HUES64 (cell line): ENCODE results near the gene SERPINE1. TPM values are rescaled to one million over a fixed set of nuclear protein-coding genes. Genes with fewer than 3 reads are reported as not detected.

Experiments
- H3K27ac ChIP-seq: 2 replicates; pipeline ENCODE4 v1.7.0; 2013; ENCODE audit warnings: low read depth, low read length, inconsistent platforms
- H3K27me3 ChIP-seq: 2 replicates; pipeline ENCODE4 v1.6.1; 2013; ENCODE audit warnings: mild to moderate bottlenecking, low read length; ENCODE audit not compliant: insufficient read depth
- H3K36me3 ChIP-seq: 2 replicates; pipeline ENCODE4 v1.6.1; 2013; ENCODE audit warnings: mild to moderate bottlenecking, low read length; ENCODE audit not compliant: insufficient read depth
- H3K4me1 ChIP-seq: 2 replicates; pipeline ENCODE4 v1.6.1; 2013; ENCODE audit warnings: mild to moderate bottlenecking, low read length, moderate library complexity; ENCODE audit not compliant: insufficient read depth
- H3K4me3 ChIP-seq: 2 replicates; pipeline ENCODE4 v1.5.1; 2013; ENCODE audit warnings: mild to moderate bottlenecking, low read length, moderate library complexity
- H3K9ac ChIP-seq: 2 replicates; pipeline ENCODE4 v1.6.1; 2013; ENCODE audit warnings: mild to moderate bottlenecking, low read depth, low read length
- H3K9me3 ChIP-seq: 2 replicates; pipeline ENCODE4 v1.6.1; 2013; ENCODE audit warnings: low read depth, low read length; ENCODE audit not compliant: insufficient read depth
- WGBS: fragments of 150-250, 120-280 bp; methylation state at CpG from one replicate; pipeline ENCODE4 v1.1.7; 2013; ENCODE audit warnings: missing lambda C conversion rate; 5-methylcytosine and 5-hydroxymethylcytosine counted together
- polyA plus RNA-seq, 2 experiments: library from polyadenylated mRNA; stranded (reverse); fragments of 50-300 nt; gene quantifications; one replicate each; pipeline ENCODE4 v1.2.3, GENCODE V29; 2013

The SERPINE1 gene
- 5.2 TPM for polyA plus RNA-seq (2013, experiment 1 of 2)
- 6.8 TPM for polyA plus RNA-seq (2013, experiment 2 of 2)

DNA sequence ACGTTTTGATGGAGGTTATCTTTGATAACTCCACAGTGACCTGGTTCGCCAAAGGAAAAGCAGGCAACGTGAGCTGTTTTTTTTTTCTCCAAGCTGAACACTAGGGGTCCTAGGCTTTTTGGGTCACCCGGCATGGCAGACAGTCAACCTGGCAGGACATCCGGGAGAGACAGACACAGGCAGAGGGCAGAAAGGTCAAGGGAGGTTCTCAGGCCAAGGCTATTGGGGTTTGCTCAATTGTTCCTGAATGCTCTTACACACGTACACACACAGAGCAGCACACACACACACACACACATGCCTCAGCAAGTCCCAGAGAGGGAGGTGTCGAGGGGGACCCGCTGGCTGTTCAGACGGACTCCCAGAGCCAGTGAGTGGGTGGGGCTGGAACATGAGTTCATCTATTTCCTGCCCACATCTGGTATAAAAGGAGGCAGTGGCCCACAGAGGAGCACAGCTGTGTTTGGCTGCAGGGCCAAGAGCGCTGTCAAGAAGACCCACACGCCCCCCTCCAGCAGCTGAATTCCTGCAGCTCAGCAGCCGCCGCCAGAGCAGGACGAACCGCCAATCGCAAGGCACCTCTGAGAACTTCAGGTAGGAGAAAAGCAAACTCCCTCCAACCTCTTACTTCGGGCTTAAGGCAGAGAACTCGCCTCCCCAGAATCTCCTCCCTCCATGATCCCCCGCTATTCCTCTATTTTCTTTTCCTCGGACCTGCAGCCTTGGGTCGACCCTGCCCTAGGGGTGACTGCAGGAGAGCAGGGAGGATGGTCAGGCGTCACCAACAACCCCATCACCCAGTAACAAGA lies at the start of gene SERPINE1:
Gene SERPINE1 (plus strand): TSS at position 454 of the 809 bp plus-strand sequence. CDS start 1,290 bp downstream, outside the sequence.
- 16% methylated on average over 22 of the region's 22 CpGs for WGBS
- peak within 1 kb of the TSS; percentile 4; the same call in 1 of the 2 replicates for H3K9ac ChIP-seq

DNA sequence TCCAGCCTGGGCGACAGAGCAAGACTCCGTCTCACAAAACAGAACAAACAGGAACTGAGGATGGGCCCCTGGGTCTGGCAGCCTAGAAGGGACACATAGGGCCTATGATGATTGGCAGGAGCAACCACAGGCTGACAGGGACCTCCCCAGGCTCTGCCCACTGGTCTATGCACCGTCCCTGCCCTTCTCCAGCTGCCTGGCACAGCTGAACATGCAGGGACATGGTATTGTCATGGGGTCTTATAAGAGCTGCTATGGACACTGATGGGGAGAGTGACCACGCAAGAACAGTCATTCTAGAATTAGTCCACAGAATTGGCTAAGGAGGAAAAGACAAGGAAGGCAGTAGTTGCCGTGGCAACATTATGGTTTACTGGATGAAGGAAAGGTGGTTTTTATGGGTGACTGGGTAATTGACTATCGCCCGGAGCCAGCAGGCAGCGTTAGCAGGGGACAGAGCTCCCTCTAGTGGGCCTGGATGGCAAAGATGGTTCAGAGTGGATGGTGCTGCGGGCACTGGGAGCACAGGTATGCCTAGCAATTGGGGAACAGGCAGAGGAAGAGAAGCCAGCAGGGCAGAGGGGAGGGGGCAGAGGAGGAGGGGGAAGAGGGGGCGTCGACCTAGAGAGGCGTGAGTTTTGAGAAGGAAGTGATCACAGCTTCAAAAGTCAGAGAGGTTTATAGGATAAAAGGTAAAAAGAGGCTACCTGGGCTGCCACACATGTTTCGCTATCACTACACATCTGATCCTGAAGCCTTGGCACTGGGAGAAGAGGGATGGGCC lies 49.4 kb upstream of the SERPINE1 start:
- Histone ChIP-seq H3K36me3 (no peaks in the 10 kb centered on the region), H3K4me1 (peaks cover 2% of the 10 kb centered on the region; the same call in 1 of the 2 replicates), H3K27ac (no peak overlapping the region), H3K9me3 (no peaks in the 10 kb centered on the region), H3K27me3 (no peaks in the 10 kb centered on the region), H3K4me3 (no peak overlapping the region), H3K9ac (no peak overlapping the region)
- 34% methylated on average over 13 of the region's 13 CpGs for WGBS

More for the DNA sequence above, at the start of gene SERPINE1:
- Histone ChIP-seq H3K9me3 (no peaks in the 10 kb centered on the region), H3K27ac (peak within 1 kb of the TSS; percentile 41; the same call in 1 of the 2 replicates), H3K4me1 (peaks cover 27% of the 10 kb centered on the region), H3K36me3 (peaks cover 8% of the 10 kb centered on the region; the same call in 1 of the 2 replicates), H3K4me3 (peak within 1 kb of the TSS; percentile 47), H3K27me3 (no peaks in the 10 kb centered on the region)

DNA sequence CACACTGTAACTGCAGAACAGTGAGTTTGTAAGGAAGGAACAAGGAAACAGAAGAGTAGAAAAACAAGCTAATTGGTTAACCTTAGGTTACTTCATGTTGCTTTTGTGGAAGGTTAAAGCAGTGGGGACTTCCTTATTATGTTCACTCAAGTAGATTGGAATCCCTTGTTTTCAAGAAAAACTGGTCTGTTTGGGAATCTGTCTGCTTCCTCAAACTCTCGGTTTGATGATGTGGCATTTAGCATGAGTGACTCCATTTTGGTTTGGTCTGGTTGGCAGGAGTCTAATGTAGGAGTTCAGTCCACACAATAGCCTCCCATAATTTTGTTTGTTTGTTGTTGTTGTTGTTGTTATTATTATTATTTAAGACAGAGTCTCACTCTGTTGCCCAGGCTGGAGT lies 45.5 kb upstream of the SERPINE1 start:
- no peak overlapping the region for H3K9ac ChIP-seq
- peaks cover 10% of the 10 kb centered on the region for H3K4me1 ChIP-seq
- 91% methylated on average over 1 of the region's 1 CpG for WGBS
- H3K27me3 ChIP-seq = no peaks in the 10 kb centered on the region
- no peak overlapping the region for H3K4me3 ChIP-seq
- H3K9me3 ChIP-seq = no peaks in the 10 kb centered on the region
- H3K27ac ChIP-seq = no peak overlapping the region
- no peaks in the 10 kb centered on the region for H3K36me3 ChIP-seq

DNA sequence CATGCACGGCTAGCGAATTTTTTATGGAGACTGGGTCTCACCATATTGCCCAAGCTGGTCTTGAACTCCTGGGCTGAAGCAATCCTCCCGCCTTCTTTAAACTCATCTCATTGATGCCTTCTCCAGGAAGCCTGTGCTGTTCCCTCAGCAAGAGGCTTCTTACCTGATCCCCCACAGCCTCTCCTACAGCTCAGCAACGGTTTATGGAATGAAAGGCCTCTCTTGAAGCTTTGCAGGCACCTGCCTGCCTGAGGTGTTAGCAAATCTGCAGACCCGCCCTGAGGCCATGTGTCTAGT lies 42.1 kb upstream of the SERPINE1 start:
- H3K27ac ChIP-seq = peak overlapping the region; percentile 79; the same call in 1 of the 2 replicates
- H3K4me1 ChIP-seq = peaks cover 7% of the 10 kb centered on the region
- peaks cover 12% of the 10 kb centered on the region for H3K36me3 ChIP-seq
- WGBS = 62% methylated on average over 5 of the region's 5 CpGs
- peak overlapping the region; percentile 68 for H3K4me3 ChIP-seq
- H3K27me3 ChIP-seq = no peaks in the 10 kb centered on the region
- no peaks in the 10 kb centered on the region for H3K9me3 ChIP-seq
- no peak overlapping the region; the same call in 1 of the 2 replicates for H3K9ac ChIP-seq

DNA sequence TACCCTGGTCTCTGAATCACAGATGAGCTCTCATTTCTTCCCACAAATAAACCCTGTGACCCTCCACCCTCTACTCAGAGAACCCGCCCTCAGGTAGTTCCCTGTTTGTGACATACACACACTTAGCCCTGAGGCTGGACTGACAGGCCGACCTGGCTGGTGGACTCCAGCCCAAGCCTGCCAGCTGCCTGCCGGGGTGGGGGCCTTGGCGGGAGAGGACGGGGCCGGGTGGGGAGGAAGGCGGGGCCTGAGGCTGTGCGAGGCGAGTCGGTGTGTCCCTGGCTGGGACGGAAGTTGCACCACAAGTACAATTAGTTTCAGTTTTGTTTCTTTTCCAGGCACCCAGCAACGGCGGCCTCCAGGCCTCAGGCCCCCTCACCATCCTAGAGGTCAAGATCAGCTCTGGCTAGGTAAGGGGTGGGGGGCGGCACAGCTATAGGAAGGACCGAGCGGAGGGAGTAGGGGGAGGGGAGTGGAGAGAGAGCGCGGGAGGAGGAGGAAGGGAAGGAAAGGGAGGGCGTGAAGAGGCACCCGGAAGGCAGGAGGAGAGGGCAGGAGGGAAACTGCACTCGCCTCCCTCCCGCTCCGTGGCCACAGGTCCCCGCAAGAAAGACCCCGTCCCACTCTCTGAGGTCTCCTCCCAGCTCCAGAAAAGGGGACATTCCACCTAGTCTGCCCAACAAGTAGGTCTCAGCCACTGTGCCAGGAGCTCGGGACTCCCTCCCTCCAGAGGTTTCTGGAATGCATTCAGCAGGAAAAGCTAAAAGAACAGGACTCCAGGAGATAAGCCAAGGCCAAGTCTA lies 41.5 kb upstream of the SERPINE1 start, which contains the start of gene TRIM56:
Gene TRIM56 (plus strand): TSS at position 320 of the 803 bp plus-strand sequence. CDS start 1,832 bp downstream, outside the sequence.
- 3% methylated on average over 26 of the region's 26 CpGs for WGBS
- peaks cover 12% of the 10 kb centered on the region for H3K36me3 ChIP-seq
- H3K4me1 ChIP-seq = peaks cover 7% of the 10 kb centered on the region
- peak within 1 kb of the TSS; percentile 68 for H3K9ac ChIP-seq
- H3K9me3 ChIP-seq = no peaks in the 10 kb centered on the region
- no peaks in the 10 kb centered on the region for H3K27me3 ChIP-seq
- H3K4me3 ChIP-seq = peak within 1 kb of the TSS; percentile 68
- H3K27ac ChIP-seq = peak within 1 kb of the TSS; percentile 79

DNA sequence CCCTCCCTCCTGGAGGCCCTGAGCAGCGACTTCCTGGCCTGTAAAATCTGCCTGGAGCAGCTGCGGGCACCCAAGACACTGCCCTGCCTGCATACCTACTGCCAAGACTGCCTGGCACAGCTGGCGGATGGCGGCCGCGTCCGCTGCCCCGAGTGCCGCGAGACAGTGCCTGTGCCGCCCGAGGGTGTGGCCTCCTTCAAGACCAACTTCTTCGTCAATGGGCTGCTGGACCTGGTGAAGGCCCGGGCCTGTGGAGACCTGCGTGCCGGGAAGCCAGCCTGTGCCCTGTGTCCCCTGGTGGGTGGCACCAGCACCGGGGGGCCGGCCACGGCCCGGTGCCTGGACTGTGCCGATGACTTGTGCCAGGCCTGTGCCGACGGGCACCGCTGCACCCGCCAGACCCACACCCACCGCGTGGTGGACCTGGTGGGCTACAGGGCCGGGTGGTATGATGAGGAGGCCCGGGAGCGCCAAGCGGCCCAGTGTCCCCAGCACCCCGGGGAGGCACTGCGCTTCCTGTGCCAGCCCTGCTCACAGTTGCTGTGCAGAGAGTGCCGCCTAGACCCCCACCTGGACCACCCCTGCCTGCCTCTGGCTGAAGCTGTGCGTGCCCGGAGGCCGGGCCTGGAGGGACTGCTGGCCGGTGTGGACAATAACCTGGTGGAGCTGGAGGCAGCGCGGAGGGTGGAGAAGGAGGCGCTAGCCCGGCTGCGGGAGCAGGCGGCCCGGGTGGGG lies 39.4 kb upstream of the SERPINE1 start:
- Histone ChIP-seq H3K27ac (no peak overlapping the region), H3K4me1 (peaks cover 7% of the 10 kb centered on the region), H3K27me3 (no peaks in the 10 kb centered on the region), H3K4me3 (no peak overlapping the region), H3K9me3 (no peaks in the 10 kb centered on the region), H3K36me3 (peaks cover 12% of the 10 kb centered on the region), H3K9ac (no peak overlapping the region)
- 96% methylated on average over 45 of the region's 45 CpGs for WGBS

DNA sequence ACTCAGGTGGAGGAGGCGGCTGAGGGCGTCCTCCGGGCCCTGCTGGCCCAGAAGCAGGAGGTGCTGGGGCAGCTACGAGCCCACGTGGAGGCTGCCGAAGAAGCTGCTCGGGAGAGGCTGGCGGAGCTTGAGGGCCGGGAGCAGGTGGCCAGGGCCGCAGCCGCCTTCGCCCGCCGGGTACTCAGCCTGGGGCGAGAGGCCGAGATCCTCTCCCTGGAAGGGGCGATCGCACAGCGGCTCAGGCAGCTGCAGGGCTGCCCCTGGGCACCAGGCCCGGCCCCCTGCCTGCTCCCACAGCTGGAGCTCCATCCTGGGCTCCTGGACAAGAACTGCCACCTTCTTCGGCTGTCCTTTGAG lies 38.9 kb upstream of the SERPINE1 start:
- 97% methylated on average over 21 of the region's 21 CpGs for WGBS
- Histone ChIP-seq H3K4me3 (no peak overlapping the region), H3K4me1 (peaks cover 7% of the 10 kb centered on the region), H3K9me3 (no peaks in the 10 kb centered on the region), H3K27ac (no peak overlapping the region), H3K36me3 (peaks cover 12% of the 10 kb centered on the region), H3K9ac (no peak overlapping the region), H3K27me3 (no peaks in the 10 kb centered on the region)

DNA sequence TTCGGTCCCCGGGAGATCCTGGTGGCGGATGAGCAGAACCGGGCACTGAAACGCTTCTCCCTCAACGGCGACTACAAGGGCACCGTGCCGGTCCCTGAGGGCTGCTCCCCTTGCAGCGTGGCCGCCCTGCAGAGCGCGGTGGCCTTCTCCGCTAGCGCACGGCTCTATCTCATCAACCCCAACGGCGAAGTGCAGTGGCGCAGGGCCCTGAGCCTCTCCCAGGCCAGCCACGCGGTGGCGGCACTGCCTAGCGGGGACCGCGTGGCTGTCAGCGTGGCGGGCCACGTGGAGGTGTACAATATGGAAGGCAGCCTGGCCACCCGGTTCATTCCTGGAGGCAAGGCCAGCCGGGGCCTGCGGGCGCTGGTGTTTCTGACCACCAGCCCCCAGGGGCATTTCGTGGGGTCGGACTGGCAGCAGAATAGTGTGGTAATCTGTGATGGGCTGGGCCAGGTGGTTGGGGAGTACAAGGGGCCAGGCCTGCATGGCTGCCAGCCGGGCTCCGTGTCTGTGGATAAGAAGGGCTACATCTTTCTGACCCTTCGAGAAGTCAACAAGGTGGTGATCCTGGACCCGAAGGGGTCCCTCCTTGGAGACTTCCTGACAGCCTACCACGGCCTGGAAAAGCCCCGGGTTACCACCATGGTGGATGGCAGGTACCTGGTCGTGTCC lies 37.9 kb upstream of the SERPINE1 start:
- Histone ChIP-seq H3K9ac (no peak overlapping the region), H3K4me3 (no peak overlapping the region), H3K4me1 (peaks cover 7% of the 10 kb centered on the region), H3K27me3 (no peaks in the 10 kb centered on the region), H3K9me3 (no peaks in the 10 kb centered on the region), H3K36me3 (peaks cover 12% of the 10 kb centered on the region), H3K27ac (no peak overlapping the region)
- WGBS = 97% methylated on average over 41 of the region's 41 CpGs

DNA sequence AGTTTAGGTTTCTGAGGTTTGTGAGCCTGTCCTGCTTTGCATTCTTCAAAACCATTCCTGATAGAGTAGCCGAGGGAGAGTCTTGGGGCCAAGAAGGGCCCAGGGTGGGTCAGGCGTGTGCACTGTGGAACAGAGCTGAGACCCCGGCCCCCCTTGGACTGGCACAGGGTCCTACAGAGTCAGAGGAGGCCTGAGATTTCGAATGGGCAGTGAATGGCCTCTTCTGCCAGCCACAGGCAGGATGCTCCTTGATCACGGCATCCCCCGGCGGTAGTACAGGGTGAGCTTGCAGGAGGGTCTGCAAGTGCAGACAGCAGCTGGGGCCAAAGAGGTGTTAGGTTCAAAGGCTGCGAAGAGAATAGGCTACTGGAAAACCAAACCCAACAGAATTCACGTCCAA lies 37.0 kb upstream of the SERPINE1 start:
- 96% methylated on average over 9 of the region's 9 CpGs for WGBS
- Histone ChIP-seq H3K4me3 (no peak overlapping the region), H3K9ac (no peak overlapping the region), H3K9me3 (no peaks in the 10 kb centered on the region), H3K36me3 (peaks cover 12% of the 10 kb centered on the region), H3K4me1 (peaks cover 8% of the 10 kb centered on the region), H3K27me3 (no peaks in the 10 kb centered on the region), H3K27ac (no peak overlapping the region)
